Measurements from ENCODE around the gene ADAMTSL4. TPM values are rescaled to one million over a fixed set of nuclear protein-coding genes. Genes with fewer than 3 reads are reported as not detected.
"Not testable (repeated sequence)": the region's sequence is repeated elsewhere in the genome, so short reads cannot be mapped to it uniquely, and the experiment has no call there.

ADAMTSL4 gene
- total and polyA plus RNA-seq, 4 donors: 23.2 to 104 (median 48.0) TPM

DNA sequence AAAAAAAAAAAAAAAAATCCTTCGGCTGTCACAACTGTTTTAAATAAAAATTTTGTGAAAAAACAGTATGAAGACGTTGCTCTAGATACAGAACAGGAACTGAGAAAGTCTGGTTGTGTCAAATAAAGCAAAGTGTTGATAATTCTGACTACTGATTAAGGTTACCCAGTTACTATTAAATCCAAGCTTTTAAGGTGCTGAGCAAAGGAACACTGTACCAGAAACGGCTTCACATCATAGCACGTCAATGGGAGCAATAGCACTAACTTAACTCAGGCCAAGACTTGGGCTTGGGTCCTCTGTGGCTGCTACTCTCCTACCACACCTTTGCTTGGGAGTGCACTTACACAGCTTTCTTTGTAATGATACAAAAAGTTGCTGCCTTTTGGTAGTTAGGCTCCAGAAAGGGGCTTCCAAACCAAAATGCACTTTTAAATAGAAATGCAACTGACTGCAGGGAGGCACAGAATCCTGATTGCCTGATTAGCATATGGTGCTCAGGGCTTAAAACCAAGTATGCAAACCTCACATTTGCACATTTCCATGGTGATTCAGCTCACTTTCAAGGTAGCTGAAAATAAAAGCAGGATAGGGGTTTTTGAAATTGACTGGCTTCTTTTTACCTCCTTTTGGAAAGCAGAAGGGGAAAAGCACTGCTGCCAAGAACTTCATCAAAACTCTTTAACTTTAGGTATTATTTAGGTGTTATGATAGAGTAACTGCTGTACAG lies 23.9 kb downstream of the ADAMTSL4 start:
- no peaks in the 10 kb centered on the region for H3K9me3 ChIP-seq (ENCODE audit: control insufficient read depth in 4 of 4, insufficient read depth in 3 of 4, low read length in 3 of 4)
- peaks cover 11 to 56% (median 26%) of the 10 kb centered on the region in 5 donors for H3K4me1 ChIP-seq (ENCODE audit: control insufficient read depth in 5 of 5, insufficient read depth in 5 of 5, low read length in 5 of 5)
- H3K9ac ChIP-seq (ENCODE audit: insufficient read depth in 1 of 2, low read length in 2 of 2): no peak overlapping the region
- WGBS, 2 donors: 45 to 75% methylated on average over 4 of the region's 4 CpGs
- H3K4me3 ChIP-seq: no peak overlapping the region
- H3K36me3 ChIP-seq (ENCODE audit: control insufficient read depth in 4 of 4, insufficient read depth in 4 of 4, low read length in 4 of 4): peaks cover 20 to 48% (median 39%) of the 10 kb centered on the region in 4 donors
- H3K27ac ChIP-seq (ENCODE audit: low read depth in 1 of 2, low read length in 1 of 2): peak overlapping the region; percentile 28 to 56
- ATAC-seq (ENCODE audit: insufficient read depth, low FRiP score): no peak
- H3K27me3 ChIP-seq (ENCODE audit: control insufficient read depth in 3 of 3, insufficient read depth in 3 of 3, low read length in 2 of 3): no peaks in the 10 kb centered on the region
- DNase-seq: no peak
- TF ChIP-seq, protein P1, sequence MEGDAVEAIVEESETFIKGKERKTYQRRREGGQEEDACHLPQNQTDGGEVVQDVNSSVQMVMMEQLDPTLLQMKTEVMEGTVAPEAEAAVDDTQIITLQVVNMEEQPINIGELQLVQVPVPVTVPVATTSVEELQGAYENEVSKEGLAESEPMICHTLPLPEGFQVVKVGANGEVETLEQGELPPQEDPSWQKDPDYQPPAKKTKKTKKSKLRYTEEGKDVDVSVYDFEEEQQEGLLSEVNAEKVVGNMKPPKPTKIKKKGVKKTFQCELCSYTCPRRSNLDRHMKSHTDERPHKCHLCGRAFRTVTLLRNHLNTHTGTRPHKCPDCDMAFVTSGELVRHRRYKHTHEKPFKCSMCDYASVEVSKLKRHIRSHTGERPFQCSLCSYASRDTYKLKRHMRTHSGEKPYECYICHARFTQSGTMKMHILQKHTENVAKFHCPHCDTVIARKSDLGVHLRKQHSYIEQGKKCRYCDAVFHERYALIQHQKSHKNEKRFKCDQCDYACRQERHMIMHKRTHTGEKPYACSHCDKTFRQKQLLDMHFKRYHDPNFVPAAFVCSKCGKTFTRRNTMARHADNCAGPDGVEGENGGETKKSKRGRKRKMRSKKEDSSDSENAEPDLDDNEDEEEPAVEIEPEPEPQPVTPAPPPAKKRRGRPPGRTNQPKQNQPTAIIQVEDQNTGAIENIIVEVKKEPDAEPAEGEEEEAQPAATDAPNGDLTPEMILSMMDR (IDR thresholded peaks at IDR 0.05; ENCODE audit: control extremely low read depth, extremely low read depth): no peak

DNA sequence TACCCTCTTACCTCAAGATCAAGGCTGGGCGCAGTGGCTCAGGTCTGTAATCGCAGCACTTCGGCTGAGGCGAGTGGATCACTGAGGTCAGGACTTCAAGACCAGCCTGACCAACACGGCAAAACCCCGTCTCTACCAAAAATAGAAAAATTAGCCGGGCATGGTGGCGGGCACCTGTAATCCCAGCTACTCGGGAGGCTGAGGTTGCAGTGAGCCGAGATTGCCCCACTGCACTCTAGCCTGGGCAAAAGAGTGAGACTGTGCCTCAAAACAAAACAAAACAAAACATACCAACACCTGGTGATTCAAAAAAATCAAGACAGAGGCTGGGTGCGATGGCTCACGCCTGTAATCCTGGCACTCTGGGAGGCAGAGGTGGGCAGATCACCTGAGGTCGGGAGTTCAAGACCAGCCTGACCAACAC lies 24.5 kb downstream of the ADAMTSL4 start:
- H3K4me3 ChIP-seq; H3K9ac ChIP-seq (ENCODE audit: insufficient read depth in 1 of 2, low read length in 2 of 2); H3K27me3 ChIP-seq (ENCODE audit: control insufficient read depth in 3 of 3, insufficient read depth in 3 of 3, low read length in 2 of 3); DNase-seq; ATAC-seq (ENCODE audit: insufficient read depth, low FRiP score); H3K9me3 ChIP-seq (ENCODE audit: control insufficient read depth in 4 of 4, insufficient read depth in 3 of 4, low read length in 3 of 4): not testable (repeated sequence)
- Histone ChIP-seq H3K27ac (ENCODE audit: low read depth in 1 of 2, low read length in 1 of 2) (peak overlapping the region in 1 of 2 donors; percentile 56), H3K36me3 (ENCODE audit: control insufficient read depth in 4 of 4, insufficient read depth in 4 of 4, low read length in 4 of 4) (peaks cover 20 to 54% (median 41%) of the 10 kb centered on the region in 4 donors), H3K4me1 (ENCODE audit: control insufficient read depth in 5 of 5, insufficient read depth in 5 of 5, low read length in 5 of 5) (peaks cover 11 to 51% (median 23%) of the 10 kb centered on the region in 5 donors)
- WGBS, 2 donors: 67 to 91% methylated on average over 13 of the region's 13 CpGs

DNA sequence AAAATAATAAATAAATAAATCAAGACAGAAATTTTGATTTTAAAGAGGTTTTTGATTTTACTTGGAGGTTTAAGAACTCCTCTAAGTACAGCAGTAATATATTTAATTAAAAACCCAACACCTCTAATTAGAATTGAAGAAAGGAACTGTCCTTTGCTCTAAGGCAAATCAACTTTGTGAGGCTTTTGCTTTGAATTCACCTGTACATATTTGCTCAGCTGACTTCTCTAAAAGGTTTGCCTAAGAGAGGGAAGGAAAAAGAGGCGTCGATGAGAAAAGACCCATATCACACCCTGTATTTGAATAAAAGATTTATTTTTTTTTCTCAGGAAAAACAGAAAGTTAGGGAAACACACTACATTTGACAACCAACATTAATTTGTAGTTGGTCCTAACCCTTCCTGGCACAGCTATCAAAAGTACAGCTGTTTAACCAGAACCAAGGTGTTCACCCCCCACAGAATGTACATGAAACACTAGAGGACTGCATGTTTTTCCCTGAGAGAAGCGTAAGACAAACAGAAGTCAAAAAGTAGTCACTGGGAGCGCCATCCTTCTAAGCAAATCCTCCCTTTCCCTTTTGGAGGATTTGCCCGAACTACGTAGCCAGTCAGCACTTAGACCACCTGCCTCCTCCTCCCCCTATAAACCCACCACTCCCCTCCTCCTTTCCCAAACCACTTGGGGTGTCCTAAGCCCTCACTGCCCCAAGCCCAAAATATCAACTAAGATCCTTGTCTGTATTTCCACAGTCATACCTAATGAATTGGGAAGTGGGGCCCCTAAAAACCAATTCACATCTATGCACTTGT lies 25.3 kb downstream of the ADAMTSL4 start:
- ATAC-seq (ENCODE audit: insufficient read depth, low FRiP score): no peak
- TF ChIP-seq, protein P1 (IDR thresholded peaks at IDR 0.05; ENCODE audit: control extremely low read depth, extremely low read depth): no peak
- no peaks in the 10 kb centered on the region for H3K27me3 ChIP-seq (ENCODE audit: control insufficient read depth in 3 of 3, insufficient read depth in 3 of 3, low read length in 2 of 3)
- peak overlapping the region; percentile 36 for H3K4me3 ChIP-seq
- H3K36me3 ChIP-seq (ENCODE audit: control insufficient read depth in 4 of 4, insufficient read depth in 4 of 4, low read length in 4 of 4): peaks cover 20 to 59% (median 41%) of the 10 kb centered on the region in 4 donors
- DNase-seq: peak in 1 of 3 donors; percentile 37
- WGBS, 2 donors: 39 to 58% methylated on average over 6 of the region's 6 CpGs
- peak overlapping the region in 1 of 2 donors; percentile 47 for H3K9ac ChIP-seq (ENCODE audit: insufficient read depth in 1 of 2, low read length in 2 of 2)
- peak overlapping the region; percentile 58 to 98 for H3K27ac ChIP-seq (ENCODE audit: low read depth in 1 of 2, low read length in 1 of 2)
- H3K4me1 ChIP-seq (ENCODE audit: control insufficient read depth in 5 of 5, insufficient read depth in 5 of 5, low read length in 5 of 5): peaks cover 7 to 42% (median 19%) of the 10 kb centered on the region in 5 donors
- H3K9me3 ChIP-seq (ENCODE audit: control insufficient read depth in 4 of 4, insufficient read depth in 3 of 4, low read length in 3 of 4): no peaks in the 10 kb centered on the region

DNA sequence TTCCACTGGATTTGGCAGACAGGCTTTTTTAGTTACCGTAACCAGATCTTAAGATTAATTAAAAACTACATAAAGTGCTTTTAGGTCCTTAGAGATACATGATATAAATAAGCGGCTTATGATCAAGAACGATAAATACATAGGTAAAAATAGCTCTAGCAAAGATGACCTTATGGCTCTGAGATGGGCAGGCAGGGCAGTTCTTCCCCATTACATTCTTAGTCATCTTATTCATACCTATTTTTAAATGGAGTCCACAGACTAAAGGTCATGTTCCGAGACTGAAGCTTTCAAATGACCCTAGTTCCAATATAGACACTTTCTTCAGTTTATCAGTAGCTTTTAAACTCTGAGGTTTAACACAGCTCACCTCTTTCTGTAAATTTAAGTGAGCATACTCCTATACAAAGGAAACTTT lies 25.9 kb downstream of the ADAMTSL4 start:
- Histone ChIP-seq H3K27ac (ENCODE audit: low read depth in 1 of 2, low read length in 1 of 2) (peak overlapping the region; percentile 58 to 98), H3K27me3 (ENCODE audit: control insufficient read depth in 3 of 3, insufficient read depth in 3 of 3, low read length in 2 of 3) (no peaks in the 10 kb centered on the region), H3K4me3 (peak overlapping the region; percentile 36), H3K9ac (ENCODE audit: insufficient read depth in 1 of 2, low read length in 2 of 2) (peak overlapping the region in 1 of 2 donors; percentile 61), H3K36me3 (ENCODE audit: control insufficient read depth in 4 of 4, insufficient read depth in 4 of 4, low read length in 4 of 4) (peaks cover 20 to 59% (median 40%) of the 10 kb centered on the region in 4 donors), H3K9me3 (ENCODE audit: control insufficient read depth in 4 of 4, insufficient read depth in 3 of 4, low read length in 3 of 4) (no peaks in the 10 kb centered on the region), H3K4me1 (ENCODE audit: control insufficient read depth in 5 of 5, insufficient read depth in 5 of 5, low read length in 5 of 5) (peaks cover 7 to 40% (median 21%) of the 10 kb centered on the region in 5 donors)
- TF ChIP-seq, protein P1 (IDR thresholded peaks at IDR 0.05; ENCODE audit: control extremely low read depth, extremely low read depth): no peak
- 31 to 65% methylated on average over 4 of the region's 4 CpGs for WGBS, 2 donors
- DNase-seq (no peak), ATAC-seq (ENCODE audit: insufficient read depth, low FRiP score) (no peak)
